ENCODE measurements around the gene NIM1K. TPM values are rescaled to one million over a fixed set of nuclear protein-coding genes. Genes with fewer than 3 reads are reported as not detected.

The NIM1K gene
- total and polyA plus RNA-seq, 2 donors (not counting 1 experiment from before 2014, with no cell fraction given), result 0.13 to 0.32 TPM

- H3K9me3 Mint-ChIP-seq (ENCODE audit: insufficient read depth), result no peaks in the 10 kb centered on the region
- peaks cover 81% of the 10 kb centered on the region for H3K79me2 ChIP-seq (ENCODE audit: control insufficient read depth, insufficient read depth, low read length)
- ChIA-PET POLR2A (interaction anchor here (0.6 kb wide), 1 partner anchor 359 kb away, joined by 3 read pairs; no protein-coding TSS in a partner anchor), CTCF (interaction anchor here (1.5 to 1.6 kb wide), 2 partner anchors 81 to 400 kb away, joined by 3 read pairs; no protein-coding TSS in a partner anchor)
- no peaks in the 10 kb centered on the region for H3K27me3 Mint-ChIP-seq
- peaks cover 4 to 6% of the 10 kb centered on the region in 2 experiments for H3K36me3 ChIP-seq (replicated peaks in 1 of 2; ENCODE audit: control extremely low read depth in 1 of 2, control insufficient read depth in 1 of 2, extremely low read depth in 1 of 2, insufficient read depth in 2 of 2, low read length in 1 of 2)
- no peak overlapping the region for H2AFZ ChIP-seq (ENCODE audit: insufficient read depth, low read depth, low read length, poor library complexity, severe bottlenecking)
- no peaks in the 10 kb centered on the region for H3K27me3 ChIP-seq (replicated peaks in 1 of 4; ENCODE audit: control extremely low read depth in 1 of 4, control insufficient read depth in 3 of 4, insufficient read depth in 4 of 4, low read length in 3 of 4)
- no peak for ATAC-seq (ENCODE audit: low read depth)
- no peak overlapping the region for H3K4me2 ChIP-seq (replicated peaks; ENCODE audit: low read depth, low read length, poor library complexity, severe bottlenecking)
- no peak overlapping the region for H3K4me3 Mint-ChIP-seq
- TF ChIP-seq EZH2 (IDR thresholded peaks at IDR 0.05; ENCODE audit: borderline replicate concordance, insufficient read depth, low read depth, low read length, poor library complexity, severe bottlenecking) (no peak), CTCF (IDR thresholded peaks at IDR 0.05) (no peak)
- H3K4me3 ChIP-seq (ENCODE audit: control extremely low read depth in 1 of 5, extremely low read depth in 1 of 5, insufficient read depth in 1 of 5, low read depth in 2 of 5, low read length in 4 of 5), result no peak overlapping the region
- intact Hi-C loops (cut with micrococcal nuclease), result no loop called here
- DNase-seq, result no peak
- H3K9me3 ChIP-seq (ENCODE audit: control extremely low read depth in 1 of 3, control insufficient read depth in 2 of 3, insufficient read depth in 1 of 3, low read length in 2 of 3), result no peaks in the 10 kb centered on the region
- no peak overlapping the region for H3K27ac Mint-ChIP-seq
- 100% methylated on average over 2 of the region's 3 CpGs for WGBS (ENCODE audit: insufficient coverage)
- H3K4me1 Mint-ChIP-seq, result peaks cover 52% of the 10 kb centered on the region
- H4K20me1 ChIP-seq (ENCODE audit: control insufficient read depth, insufficient read depth, low read length, poor library complexity, severe bottlenecking), result peaks cover 39% of the 10 kb centered on the region
- H3K9ac ChIP-seq (ENCODE audit: low read length), result no peak overlapping the region
- peaks cover 17 to 38% of the 10 kb centered on the region in 2 donors for H3K4me1 ChIP-seq (ENCODE audit: control insufficient read depth in 2 of 2, insufficient read depth in 2 of 2, low read length in 2 of 2)
- H3K27ac ChIP-seq (ENCODE audit: low read length in 2 of 2), result peak overlapping the region in 1 of 2 donors; percentile 29
These were observed 117.1 kb downstream of the NIM1K start for GRCh38 chr5:43309122-43309521.

GRCh38 chr5:43309637-43310036, 117.6 kb downstream of the NIM1K start:
- H3K9me3 ChIP-seq (ENCODE audit: control extremely low read depth in 1 of 3, control insufficient read depth in 2 of 3, insufficient read depth in 1 of 3, low read length in 2 of 3), result no peaks in the 10 kb centered on the region
- no peak for TF ChIP-seq CTCF (IDR thresholded peaks at IDR 0.05)
- ChIA-PET POLR2A (interaction anchor here (0.6 kb wide), 1 partner anchor 359 kb away, joined by 3 read pairs; no protein-coding TSS in a partner anchor), CTCF (interaction anchor here (1.6 kb wide), 1 partner anchor 401 kb away, joined by 3 read pairs; no protein-coding TSS in a partner anchor)
- intact Hi-C loops (cut with micrococcal nuclease), result loop anchor here (5.0 kb wide), 1 partner anchor 1382 kb away; the partner anchor contains the start of gene FBXO4
- H3K4me3 Mint-ChIP-seq, result no peak overlapping the region
- H3K4me1 Mint-ChIP-seq, result peaks cover 51% of the 10 kb centered on the region
- H3K4me1 ChIP-seq (ENCODE audit: control insufficient read depth in 2 of 2, insufficient read depth in 2 of 2, low read length in 2 of 2), result peaks cover 18 to 36% of the 10 kb centered on the region in 2 donors
- no peak overlapping the region for H3K9ac ChIP-seq (ENCODE audit: low read length)
- H4K20me1 ChIP-seq (ENCODE audit: control insufficient read depth, insufficient read depth, low read length, poor library complexity, severe bottlenecking), result peaks cover 39% of the 10 kb centered on the region
- H2AFZ ChIP-seq (ENCODE audit: insufficient read depth, low read depth, low read length, poor library complexity, severe bottlenecking), result no peak overlapping the region
- H3K27me3 ChIP-seq (replicated peaks in 1 of 4; ENCODE audit: control extremely low read depth in 1 of 4, control insufficient read depth in 3 of 4, insufficient read depth in 4 of 4, low read length in 3 of 4), result no peaks in the 10 kb centered on the region
- H3K4me3 ChIP-seq (ENCODE audit: control extremely low read depth in 1 of 5, extremely low read depth in 1 of 5, insufficient read depth in 1 of 5, low read depth in 2 of 5, low read length in 4 of 5), result no peak overlapping the region
- peaks cover 4 to 6% of the 10 kb centered on the region in 2 experiments for H3K36me3 ChIP-seq (replicated peaks in 1 of 2; ENCODE audit: control extremely low read depth in 1 of 2, control insufficient read depth in 1 of 2, extremely low read depth in 1 of 2, insufficient read depth in 2 of 2, low read length in 1 of 2)
- no peak overlapping the region for H3K27ac Mint-ChIP-seq
- DNase-seq (no peak), ATAC-seq (ENCODE audit: low read depth) (no peak)
- no peaks in the 10 kb centered on the region for H3K27me3 Mint-ChIP-seq
- no peaks in the 10 kb centered on the region for H3K9me3 Mint-ChIP-seq (ENCODE audit: insufficient read depth)
- no peak overlapping the region for H3K4me2 ChIP-seq (replicated peaks; ENCODE audit: low read depth, low read length, poor library complexity, severe bottlenecking)
- H3K27ac ChIP-seq (ENCODE audit: low read length in 2 of 2), result peak overlapping the region in 1 of 2 donors; percentile 29
- peaks cover 76% of the 10 kb centered on the region for H3K79me2 ChIP-seq (ENCODE audit: control insufficient read depth, insufficient read depth, low read length)
